CD4-positive, alpha-beta T cell (primary cell): ENCODE results near the gene SNTA1. TPM values are rescaled to one million over a fixed set of nuclear protein-coding genes. Genes with fewer than 3 reads are reported as not detected.

Source experiments
- ATAC-seq: fragments of 200-7000 bp; cut with Tn5 transposase; one replicate; pipeline ENCODE4 v1.10.0; 2022; ENCODE audit warnings: mild to moderate bottlenecking; ENCODE audit not compliant: poor library complexity
- CTCF ChIA-PET: fragments of 350-600 bp; sonication (Branson Sonifier 250); formaldehyde crosslinking; loops from one replicate; lab custom pipeline; 2021; ENCODE audit warnings: antibody characterized with exemption, inconsistent platforms; lab: Charles Lee
- POLR2A ChIA-PET: fragments of 350-600 bp; sonication (Branson Sonifier 250); formaldehyde crosslinking; loops from one replicate; lab custom pipeline; 2021; ENCODE audit warnings: antibody characterized with exemption, inconsistent platforms; lab: Charles Lee
- DNase-seq, 14 experiments: peaks; one replicate each; pipeline ENCODE4 v3.0.0-alpha.2; 2013 to 2020; ENCODE audit warnings: mixed read lengths in 2 of 14
- H3K27ac ChIP-seq, 2 donors: one replicate each; pipeline versions ENCODE4 v1.5.1 to v1.7.0; 2013; ENCODE audit warnings: low read length in 2 of 2, low read depth in 1 of 2, mild to moderate bottlenecking in 1 of 2
- H3K27me3 ChIP-seq, 2 experiments: 1 replicate in 1 of 2; 2 replicates in 1 of 2; pipeline versions ENCODE4 v1.6.1 to v1.7.0; 2013; ENCODE audit warnings: low read length in 2 of 2, control low read depth in 1 of 2, mild to moderate bottlenecking in 1 of 2, moderate library complexity in 1 of 2; ENCODE audit not compliant: insufficient read depth in 2 of 2, control insufficient read depth in 1 of 2
- H3K36me3 ChIP-seq: one replicate; pipeline ENCODE4 v1.6.1; 2013; ENCODE audit warnings: low read length, control low read depth; ENCODE audit not compliant: insufficient read depth
- H3K4me1 ChIP-seq: one replicate; pipeline ENCODE4 v1.6.1; 2013; ENCODE audit warnings: low read length, control low read depth; ENCODE audit not compliant: insufficient read depth
- H3K4me3 ChIP-seq: one replicate; pipeline ENCODE4 v1.5.1; 2013; ENCODE audit warnings: mild to moderate bottlenecking, low read length, moderate library complexity
- H3K9me3 ChIP-seq, 2 experiments: 1 replicate in 1 of 2; 2 replicates in 1 of 2; pipeline versions ENCODE4 v1.6.1 to v1.7.0; 2013; ENCODE audit warnings: low read length in 2 of 2, mild to moderate bottlenecking in 2 of 2, control low read depth in 1 of 2, moderate library complexity in 1 of 2; ENCODE audit not compliant: control insufficient read depth in 1 of 2, insufficient read depth in 1 of 2
- H3K27ac Mint-ChIP-seq: one replicate; pipeline ENCODE4 v1.8.0; 2020; ENCODE audit warnings: mixed read lengths
- H3K27me3 Mint-ChIP-seq: one replicate; pipeline ENCODE4 v1.8.0; 2021; ENCODE audit warnings: mixed read lengths
- H3K36me3 Mint-ChIP-seq: one replicate; pipeline ENCODE4 v1.8.0; 2021; ENCODE audit warnings: low read depth, mixed read lengths
- H3K4me1 Mint-ChIP-seq: one replicate; pipeline ENCODE4 v1.8.0; 2021; ENCODE audit warnings: low read depth, mixed read lengths
- H3K4me3 Mint-ChIP-seq: one replicate; pipeline ENCODE4 v1.8.0; 2020; ENCODE audit warnings: mild to moderate bottlenecking, mixed read lengths
- H3K9me3 Mint-ChIP-seq: one replicate; pipeline ENCODE4 v1.8.0; 2020; ENCODE audit warnings: mixed read lengths
- intact Hi-C, 2 experiments: fragments of 100-400 bp; cut with DNase I in 1 of 2; cut with micrococcal nuclease in 1 of 2; formaldehyde crosslinking; loops; one replicate each; pipeline versions ENCODE4 v1.15.1 to v1.9.0; 2023 to 2025; cut with DNase I, micrococcal nuclease
- total RNA-seq, 174 experiments: library from RNA in 2 of 174; stranded (reverse) in 2 of 174; gene quantifications; one replicate each; pipeline ENCODE4 v1.2.3 and lab custom pipeline; 2021 to 2026
- TF ChIP-seq, protein P1 (sequence below): fragments of 200-600 bp; IDR thresholded peaks from one replicate; pipeline ENCODE4 v1.8.0; 2022; ENCODE audit warnings: antibody characterized with exemption, mild to moderate bottlenecking

Gene SNTA1
- total RNA-seq, 2 experiments from 2014 or later: 5.0 to 5.2 TPM

DNA sequence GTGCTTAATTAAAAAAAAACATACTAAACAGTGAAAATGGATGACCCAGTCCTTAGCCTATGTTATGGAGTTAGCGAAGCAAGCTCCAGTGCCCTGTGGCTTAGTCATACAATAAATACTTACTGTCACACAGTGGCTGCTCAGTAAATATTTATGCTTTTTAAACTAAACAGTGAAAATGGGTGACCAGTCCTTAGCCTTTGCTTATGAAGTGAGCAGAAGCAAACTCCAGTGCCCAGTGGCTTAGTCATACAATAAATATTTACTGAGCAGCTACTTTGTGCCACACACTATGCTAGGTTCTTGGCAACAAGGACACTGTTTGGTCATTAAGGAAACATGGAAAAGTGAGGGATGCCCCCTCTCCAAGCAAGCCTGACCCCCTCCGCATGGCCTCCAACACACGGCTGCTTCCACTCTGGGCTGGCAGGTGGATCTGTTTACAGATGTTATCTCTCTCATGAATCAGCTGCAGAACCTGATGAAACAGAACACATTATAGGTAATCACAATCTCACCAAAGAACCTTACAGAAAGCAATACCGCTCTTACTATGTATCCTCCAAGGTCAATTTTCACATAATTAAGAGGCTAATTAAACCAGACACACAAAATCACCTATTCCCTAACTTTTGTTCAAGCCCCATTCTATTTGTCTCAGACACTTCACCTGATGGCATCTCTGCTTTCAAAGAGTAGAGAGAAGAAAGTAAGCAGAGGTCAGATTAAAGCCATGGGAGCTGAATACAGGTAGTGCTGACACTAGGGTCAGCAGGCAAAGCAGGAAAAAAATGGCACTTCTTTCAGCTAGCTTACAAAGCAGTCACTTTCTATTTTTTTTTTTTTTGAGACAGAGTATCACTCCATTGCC, 69.6 kb downstream of the SNTA1 start:
- POLR2A ChIA-PET: interaction anchor here (0.7 kb wide), 1 partner anchor 308 kb away, joined by 3 read pairs; no protein-coding TSS in a partner anchor
- Histone ChIP-seq H3K27ac (no peak overlapping the region), H3K4me1 (peaks cover 46% of the 10 kb centered on the region), H3K4me3 (no peak overlapping the region), H3K27me3 (no peaks in the 10 kb centered on the region), H3K9me3 (no peaks in the 10 kb centered on the region), H3K36me3 (peaks cover 43% of the 10 kb centered on the region)
- Mint-ChIP-seq H3K36me3 (peaks cover 82% of the 10 kb centered on the region), H3K9me3 (no peaks in the 10 kb centered on the region), H3K27me3 (no peaks in the 10 kb centered on the region), H3K4me1 (peaks cover 54% of the 10 kb centered on the region), H3K4me3 (no peak overlapping the region), H3K27ac (peak overlapping the region; percentile 94)
- TF ChIP-seq, protein P1, sequence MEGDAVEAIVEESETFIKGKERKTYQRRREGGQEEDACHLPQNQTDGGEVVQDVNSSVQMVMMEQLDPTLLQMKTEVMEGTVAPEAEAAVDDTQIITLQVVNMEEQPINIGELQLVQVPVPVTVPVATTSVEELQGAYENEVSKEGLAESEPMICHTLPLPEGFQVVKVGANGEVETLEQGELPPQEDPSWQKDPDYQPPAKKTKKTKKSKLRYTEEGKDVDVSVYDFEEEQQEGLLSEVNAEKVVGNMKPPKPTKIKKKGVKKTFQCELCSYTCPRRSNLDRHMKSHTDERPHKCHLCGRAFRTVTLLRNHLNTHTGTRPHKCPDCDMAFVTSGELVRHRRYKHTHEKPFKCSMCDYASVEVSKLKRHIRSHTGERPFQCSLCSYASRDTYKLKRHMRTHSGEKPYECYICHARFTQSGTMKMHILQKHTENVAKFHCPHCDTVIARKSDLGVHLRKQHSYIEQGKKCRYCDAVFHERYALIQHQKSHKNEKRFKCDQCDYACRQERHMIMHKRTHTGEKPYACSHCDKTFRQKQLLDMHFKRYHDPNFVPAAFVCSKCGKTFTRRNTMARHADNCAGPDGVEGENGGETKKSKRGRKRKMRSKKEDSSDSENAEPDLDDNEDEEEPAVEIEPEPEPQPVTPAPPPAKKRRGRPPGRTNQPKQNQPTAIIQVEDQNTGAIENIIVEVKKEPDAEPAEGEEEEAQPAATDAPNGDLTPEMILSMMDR: no peak
- CTCF ChIA-PET: interaction anchor here (1.2 to 1.6 kb wide), 2 partner anchors 28 to 71 kb away, joined by 3 to 5 read pairs; partner anchors contain the start of gene CDK5RAP1
- intact Hi-C loops: loop anchor here in 1 of 2 experiments (2.0 kb wide), 1 partner anchor 71 kb away; no protein-coding TSS in a partner anchor
- DNase-seq (no peak), ATAC-seq (no peak)

DNA sequence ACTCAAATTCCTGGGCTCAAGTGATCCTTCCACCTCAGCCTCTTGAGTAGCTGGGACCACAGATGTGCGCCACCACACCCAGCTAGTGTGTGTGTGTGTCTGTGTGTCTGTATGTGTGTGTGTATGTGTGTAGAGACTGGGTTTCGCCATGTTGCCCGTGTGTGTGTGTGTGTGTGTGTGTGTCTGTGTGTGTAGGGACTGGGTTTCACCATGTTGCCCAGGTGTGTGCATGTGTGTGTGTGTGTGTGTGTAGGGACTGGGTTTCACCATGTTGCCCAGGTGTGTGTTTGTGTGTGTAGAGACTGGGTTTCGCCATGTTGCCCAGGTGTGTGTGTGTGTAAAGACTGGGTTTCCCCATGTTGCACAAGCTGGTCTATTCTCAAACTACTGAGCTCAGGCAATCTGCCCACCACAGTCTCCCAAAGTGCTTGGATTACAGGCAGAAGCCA, 70.5 kb downstream of the SNTA1 start:
- H3K27me3 ChIP-seq: no peaks in the 10 kb centered on the region
- peaks cover 45% of the 10 kb centered on the region for H3K4me1 Mint-ChIP-seq

DNA sequence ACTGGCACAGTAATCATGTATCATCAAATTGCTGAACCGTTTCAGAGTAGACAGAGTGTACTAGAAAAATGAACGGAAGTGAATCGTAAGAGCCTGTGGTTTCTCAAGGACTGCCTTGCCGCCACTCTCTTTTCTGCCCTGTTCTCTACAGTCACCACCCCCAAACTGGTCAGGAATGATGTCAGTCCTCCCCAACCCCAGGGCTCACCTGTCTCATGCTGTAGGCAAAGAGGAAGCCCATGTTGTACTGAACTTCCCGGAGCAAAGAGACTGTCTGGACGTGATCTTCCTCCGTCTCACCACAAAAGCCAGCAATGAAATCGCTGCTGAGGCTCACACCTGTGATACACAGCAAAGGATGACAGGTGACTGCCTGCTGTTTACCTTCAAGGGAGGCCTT, 73.3 kb downstream of the SNTA1 start:
- peaks cover 35% of the 10 kb centered on the region for H3K4me1 ChIP-seq
- H3K4me3 ChIP-seq: no peak overlapping the region
- CTCF ChIA-PET: no interaction called here
- POLR2A ChIA-PET: interaction anchor here (0.9 to 1.2 kb wide), 2 partner anchors 9 to 31 kb away, joined by 3 read pairs; no protein-coding TSS in a partner anchor
- Mint-ChIP-seq H3K27me3 (no peaks in the 10 kb centered on the region), H3K4me3 (peak overlapping the region; percentile 59), H3K27ac (peak overlapping the region; percentile 94), H3K4me1 (peaks cover 28% of the 10 kb centered on the region), H3K36me3 (peaks cover 79% of the 10 kb centered on the region), H3K9me3 (no peaks in the 10 kb centered on the region)
- ATAC-seq: peak; percentile 89
- peaks cover 60% of the 10 kb centered on the region for H3K36me3 ChIP-seq
- peak; percentile 41 to 95 (median 56) for DNase-seq
- intact Hi-C loops: loop anchor here in 1 of 2 experiments (2.0 kb wide), 1 partner anchor 31 kb away; the partner anchor contains the start of gene CDK5RAP1
- TF ChIP-seq, protein P1: no peak
- no peaks in the 10 kb centered on the region for H3K27me3 ChIP-seq
- H3K9me3 ChIP-seq: no peaks in the 10 kb centered on the region
- H3K27ac ChIP-seq: peak overlapping the region; percentile 83 to 88

More for the DNA sequence above, 70.5 kb downstream of the SNTA1 start:
- Mint-ChIP-seq H3K9me3 (no peaks in the 10 kb centered on the region), H3K27ac (peak overlapping the region; percentile 94), H3K4me3 (no peak overlapping the region), H3K36me3 (peaks cover 76% of the 10 kb centered on the region), H3K27me3 (no peaks in the 10 kb centered on the region)
- POLR2A ChIA-PET: interaction anchor here (1.3 kb wide), 1 partner anchor 29 kb away, joined by 3 read pairs; no protein-coding TSS in a partner anchor
- ATAC-seq: no peak
- DNase-seq: peak in 1 of 14 experiments; percentile 18
- Histone ChIP-seq H3K9me3 (no peaks in the 10 kb centered on the region), H3K4me1 (peaks cover 48% of the 10 kb centered on the region), H3K36me3 (peaks cover 38% of the 10 kb centered on the region), H3K27ac (no peak overlapping the region), H3K4me3 (no peak overlapping the region)
- CTCF ChIA-PET: interaction anchor here (0.7 to 1.6 kb wide), 4 partner anchors 29 to 422 kb away, joined by 3 to 5 read pairs (median 3); partner anchors contain the start of gene CDK5RAP1
- TF ChIP-seq, protein P1: no peak
- intact Hi-C loops: loop anchor here in 1 of 2 experiments (2.0 kb wide), 1 partner anchor 72 kb away; no protein-coding TSS in a partner anchor
